KBM-7 (cell line): ENCODE results near the gene USP24.
"Not testable (repeated sequence)": the region's sequence is repeated elsewhere in the genome, so short reads cannot be mapped to it uniquely, and the experiment has no call there.

ENCODE experiments used
- DNase-seq: peaks from one replicate; pipeline ENCODE4 v3.0.0-alpha.2; 2015
- in situ Hi-C: fragments of 300-500 bp; cut with MboI; formaldehyde crosslinking; loops from 2 replicates; pipeline ENCODE4 v1.14.3; 2020; ENCODE audit warnings: low sequenced_read_pairs, low pct_unique_long_range_greater_than_20kb, mixed read lengths

The USP24 gene

DNA sequence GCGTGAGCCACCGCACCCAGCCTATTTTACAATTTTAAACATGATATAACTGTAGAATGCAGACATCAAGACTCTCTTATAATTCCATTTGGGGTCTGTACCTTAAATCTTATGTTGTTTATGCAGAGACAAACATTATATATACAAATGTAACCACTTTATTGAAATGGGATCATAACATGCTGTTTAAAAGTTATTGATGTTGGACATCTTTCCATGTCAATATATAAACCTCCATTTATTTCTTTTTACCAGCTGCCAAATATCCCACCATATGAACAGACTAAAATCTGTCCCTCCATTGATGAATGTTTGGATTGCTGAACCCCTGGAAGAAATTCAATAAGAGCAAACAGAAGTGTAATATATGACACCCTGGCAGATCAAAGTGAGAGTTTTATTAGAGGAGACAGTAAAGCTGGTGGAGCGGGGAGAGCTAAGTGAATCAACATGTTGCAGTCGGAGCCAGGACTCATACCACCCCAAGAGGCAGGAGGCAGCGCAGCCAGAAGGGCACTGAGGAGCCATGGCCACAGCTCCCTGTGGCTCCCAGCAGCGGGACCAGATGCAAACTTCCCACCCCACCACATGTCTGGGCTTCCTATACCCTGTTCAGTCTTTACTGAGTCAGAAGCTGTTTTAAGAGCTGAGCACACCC lies 180.6 kb downstream of the USP24 start:
- no peak for DNase-seq
- in situ Hi-C loops = no loop called here

DNA sequence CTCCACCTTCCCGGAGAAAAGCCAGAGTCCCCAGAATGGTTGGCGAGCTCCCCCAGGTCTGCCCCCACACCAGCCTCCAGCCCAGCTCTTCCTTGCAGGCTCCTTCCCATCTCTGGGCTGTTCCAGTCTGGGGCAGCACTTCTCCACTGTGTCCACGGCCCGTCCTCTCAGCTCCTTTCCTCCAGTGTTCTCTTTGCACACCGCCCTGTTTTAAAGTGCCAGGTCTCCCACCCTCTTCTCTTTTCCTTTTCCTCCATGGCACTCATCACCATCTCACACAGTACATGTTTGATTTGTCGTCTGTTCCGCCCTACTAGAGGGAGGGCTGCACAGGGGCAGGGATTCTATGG lies 181.9 kb downstream of the USP24 start:
- in situ Hi-C loops = no loop called here
- DNase-seq = no peak

GRCh38 chr1:55031098-55031497 lies 184.1 kb downstream of the USP24 start:
- in situ Hi-C loops, DNase-seq: not testable (repeated sequence)

DNA sequence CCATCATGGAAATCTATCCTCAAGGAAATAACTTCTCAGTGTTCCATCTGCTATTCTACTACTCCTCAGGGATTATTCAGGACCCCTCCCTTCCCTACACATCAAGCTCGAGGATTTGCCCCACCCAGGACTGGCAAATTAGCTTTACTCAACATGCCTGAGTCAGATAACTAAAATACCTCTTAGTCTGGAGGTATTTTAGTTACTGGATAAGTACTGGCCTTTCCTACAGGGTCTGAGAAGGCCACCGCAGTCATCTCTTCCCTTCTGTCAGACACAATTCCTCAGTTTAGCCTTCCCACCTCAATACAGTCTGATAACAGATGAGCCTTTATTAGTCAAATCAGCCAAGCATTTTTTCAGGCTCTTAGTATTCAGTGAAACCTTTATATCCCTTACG lies 188.5 kb downstream of the USP24 start:
- in situ Hi-C loops, DNase-seq: not testable (repeated sequence)

GRCh38 chr1:55024163-55024562 lies 191.0 kb downstream of the USP24 start:
- in situ Hi-C loops, DNase-seq: not testable (repeated sequence)

GRCh38 chr1:55021942-55022546 lies 193.1 kb downstream of the USP24 start:
- in situ Hi-C loops = no loop called here
- DNase-seq = peak; percentile 75

GRCh38 chr1:55018395-55018794 lies 196.8 kb downstream of the USP24 start:
- DNase-seq = no peak
- in situ Hi-C loops = no loop called here
